Right ventricle myocardium superior (tissue), 1 donor: ENCODE data around the gene ANGPTL4. TPM values are rescaled to one million over a fixed set of nuclear protein-coding genes. Genes with fewer than 3 reads are reported as not detected.
"Not testable (repeated sequence)": the region's sequence is repeated elsewhere in the genome, so short reads cannot be mapped to it uniquely, and the experiment has no call there.

ENCODE experiments used
- ATAC-seq: fragments of 200-7000 bp; cut with Tn5 transposase; one replicate; pipeline ENCODE4 v1.9.1; 2020; ENCODE audit warnings: mild to moderate bottlenecking; ENCODE audit not compliant: poor library complexity
- DNase-seq: peaks from one replicate; pipeline ENCODE4 v3.0.0-alpha.2; 2020
- intact Hi-C: fragments of 100-400 bp; cut with DNase I; formaldehyde crosslinking; loops from one replicate; pipeline ENCODE4 v1.11.2; 2022
- long read RNA-seq: library from polyadenylated mRNA; unstranded; transcript quantifications from one replicate; pipeline ENCODE4 v2.0.0, GENCODE V29; 2021
- total RNA-seq: library from RNA; stranded (reverse); fragmentation: NEBNext Ultra II Directional; extraction: Animal tissue kit (Norgen Biotek cat#: 25700); gene quantifications from one replicate; pipeline ENCODE4 v1.2.1, GENCODE V29; 2021
- donor health status: DM: no; HTN: yes; CAD: no; lungs with severe emphysema.

Gene ANGPTL4
- 13.9 TPM for total RNA-seq
- long read RNA-seq, transcript ANGPTL4-201 (7 exons, 1,879 nt) = major isoform, 30 of 37 reads
- long read RNA-seq, partial matches to known transcripts = 5 of 37 reads
- long read RNA-seq, other reads (novel, unspliced or antisense) = 2 of 37 reads

- intact Hi-C loops = no loop called here
- ATAC-seq (peak; percentile 72), DNase-seq (peak; percentile 89)
These were observed at the start of gene ANGPTL4 for GRCh38 chr19:8363803-8364771. ANGPTL4 (plus strand) TSS chr19:8364155; CDS start chr19:8364322, 167 bp downstream.

GRCh38 chr19:8314981-8315640 lies 48.8 kb upstream of the ANGPTL4 start:
- ATAC-seq, intact Hi-C loops, DNase-seq: not testable (repeated sequence)

GRCh38 chr19:8316351-8317125 lies 47.4 kb upstream of the ANGPTL4 start:
- no peak for ATAC-seq
- no peak for DNase-seq
- intact Hi-C loops = no loop called here

GRCh38 chr19:8318835-8319234 lies 45.1 kb upstream of the ANGPTL4 start:
- intact Hi-C loops = not testable (repeated sequence)

GRCh38 chr19:8319807-8320520 lies 44.0 kb upstream of the ANGPTL4 start:
- intact Hi-C loops = no loop called here
- DNase-seq = no peak
- ATAC-seq = no peak

More at GRCh38 chr19:8318835-8319234, 45.1 kb upstream of the ANGPTL4 start:
- not testable (repeated sequence) for DNase-seq, ATAC-seq

GRCh38 chr19:8320564-8321066 lies 43.3 kb upstream of the ANGPTL4 start:
- ATAC-seq = peak; percentile 1
- intact Hi-C loops = no loop called here
- no peak for DNase-seq

- DNase-seq (peak; percentile 99), ATAC-seq (peak; percentile 96)
- intact Hi-C loops = no loop called here
These were observed 42.6 kb upstream of the ANGPTL4 start, which contains the start of the genes NDUFA7 and RPS28 for GRCh38 chr19:8321067-8321985. NDUFA7 (minus strand) TSS chr19:8321375; CDS start chr19:8321358, 17 bp downstream. RPS28 (plus strand) TSS chr19:8321496; CDS start chr19:8321531, 35 bp downstream.

- ATAC-seq (no peak), DNase-seq (no peak)
- intact Hi-C loops = no loop called here
These were observed 41.8 kb upstream of the ANGPTL4 start for GRCh38 chr19:8321986-8322637.

- intact Hi-C loops = no loop called here
- DNase-seq (no peak), ATAC-seq (no peak)
These were observed 41.3 kb upstream of the ANGPTL4 start for GRCh38 chr19:8322638-8322997.

- DNase-seq (no peak), ATAC-seq (no peak)
- intact Hi-C loops = no loop called here
These were observed 40.2 kb upstream of the ANGPTL4 start for GRCh38 chr19:8323781-8324185.

- DNase-seq (peak; percentile 65), ATAC-seq (peak; percentile 0)
- intact Hi-C loops = no loop called here
These were observed 39.5 kb upstream of the ANGPTL4 start for GRCh38 chr19:8324186-8325050.

GRCh38 chr19:8325454-8325853 lies 38.5 kb upstream of the ANGPTL4 start:
- ATAC-seq = no peak
- DNase-seq = no peak
- intact Hi-C loops = no loop called here

- ATAC-seq (no peak), DNase-seq (no peak)
- intact Hi-C loops = no loop called here
These were observed 34.0 kb upstream of the ANGPTL4 start for GRCh38 chr19:8329996-8330395.

GRCh38 chr19:8331263-8331845 lies 32.6 kb upstream of the ANGPTL4 start:
- no peak for ATAC-seq
- intact Hi-C loops = no loop called here

More at GRCh38 chr19:8331263-8331845, 32.6 kb upstream of the ANGPTL4 start:
- DNase-seq = no peak
